ENCODE measurements around the gene LUZP2. TPM values are rescaled to one million over a fixed set of nuclear protein-coding genes. Genes with fewer than 3 reads are reported as not detected.

LUZP2 gene
- total RNA-seq, 1 experiment from 2014 or later: 3.8 TPM

GRCh38 chr11:25038131-25038530 is 541.3 kb downstream of the LUZP2 start:
- no peaks in the 10 kb centered on the region for H3K4me1 Mint-ChIP-seq
- no peaks in the 10 kb centered on the region for H3K36me3 Mint-ChIP-seq
- no peaks in the 10 kb centered on the region for H3K27me3 Mint-ChIP-seq (ENCODE audit: low read depth)
- TF ChIP-seq NR1H2 (CRISPR knock-in tag; IDR thresholded peaks at IDR 0.05) (no peak), CTCF (IDR thresholded peaks at IDR 0.05) (no peak), MXD4 (CRISPR knock-in tag; IDR thresholded peaks at IDR 0.05; ENCODE audit: borderline replicate concordance) (no peak), TEAD4 (CRISPR knock-in tag; IDR thresholded peaks at IDR 0.05) (no peak), ETV6 (CRISPR knock-in tag; IDR thresholded peaks at IDR 0.05) (no peak), ZMAT4 (CRISPR knock-in tag; IDR thresholded peaks at IDR 0.05) (no peak), ZSCAN18 (CRISPR knock-in tag; IDR thresholded peaks at IDR 0.05) (no peak), STAT6 (CRISPR knock-in tag; conservative IDR thresholded peaks at IDR 0.05; ENCODE audit: low read depth) (no peak), ZNF263 (CRISPR knock-in tag; IDR thresholded peaks at IDR 0.05; ENCODE audit: low read depth) (no peak), EMX1 (CRISPR knock-in tag; IDR thresholded peaks at IDR 0.05) (no peak), E2F5 (CRISPR knock-in tag; IDR thresholded peaks at IDR 0.05) (no peak), AR (CRISPR knock-in tag; IDR thresholded peaks at IDR 0.05) (no peak), SMAD3 (CRISPR knock-in tag; IDR thresholded peaks at IDR 0.05; ENCODE audit: borderline replicate concordance) (no peak)
- ATAC-seq (no peak), DNase-seq (ENCODE audit: low spot score) (no peak)
- no peaks in the 10 kb centered on the region for H3K9me3 Mint-ChIP-seq
- ChIA-PET CTCF (no interaction called here), POLR2A (no interaction called here)
- H3K4me3 Mint-ChIP-seq: no peak overlapping the region
- no peak overlapping the region for H3K27ac Mint-ChIP-seq

GRCh38 chr11:25039165-25039564 is 542.3 kb downstream of the LUZP2 start:
- H3K9me3 Mint-ChIP-seq: no peaks in the 10 kb centered on the region
- ChIA-PET POLR2A (no interaction called here), CTCF (no interaction called here)
- H3K4me1 Mint-ChIP-seq: no peaks in the 10 kb centered on the region
- no peaks in the 10 kb centered on the region for H3K36me3 Mint-ChIP-seq
- ATAC-seq (no peak), DNase-seq (ENCODE audit: low spot score) (no peak)
- H3K27ac Mint-ChIP-seq: no peak overlapping the region
- no peaks in the 10 kb centered on the region for H3K27me3 Mint-ChIP-seq (ENCODE audit: low read depth)
- H3K4me3 Mint-ChIP-seq: no peak overlapping the region
- TF ChIP-seq NFE2L1 (CRISPR knock-in tag; IDR thresholded peaks at IDR 0.05): no peak
- no peak for TF ChIP-seq HMGA2 (CRISPR knock-in tag; IDR thresholded peaks at IDR 0.05)
- TF ChIP-seq MXD4 (CRISPR knock-in tag; IDR thresholded peaks at IDR 0.05; ENCODE audit: borderline replicate concordance): no peak
- no peak for TF ChIP-seq EMX1 (CRISPR knock-in tag; IDR thresholded peaks at IDR 0.05)
- no peak for TF ChIP-seq KAT7 (CRISPR knock-in tag; IDR thresholded peaks at IDR 0.05; ENCODE audit: borderline replicate concordance)
- no peak for TF ChIP-seq SOX15 (CRISPR knock-in tag; IDR thresholded peaks at IDR 0.05)
- no peak for TF ChIP-seq CTCF (IDR thresholded peaks at IDR 0.05)
- no peak for TF ChIP-seq HMGXB4 (CRISPR knock-in tag; IDR thresholded peaks at IDR 0.05)
- no peak for TF ChIP-seq CREM (CRISPR knock-in tag; IDR thresholded peaks at IDR 0.05)
- TF ChIP-seq ESRRA (CRISPR knock-in tag; IDR thresholded peaks at IDR 0.05; ENCODE audit: borderline replicate concordance): no peak
